GM19035 (cell line): ENCODE results near the gene CLDN10.
"Not testable (repeated sequence)": the region's sequence is repeated elsewhere in the genome, so short reads cannot be mapped to it uniquely, and the experiment has no call there.

Experiments
- ATAC-seq: cut with Tn5 transposase; IDR thresholded peaks from one replicate; pipeline ENCODE4 v1.9.1; 2021; ENCODE audit not compliant: unreplicated experiment

CLDN10 gene

GRCh38 chr13:95552539-95553441 is at the start of gene CLDN10:
CLDN10 (plus strand) TSS chr13:95552720; CDS start chr13:95552754, 34 bp downstream.
- ATAC-seq = no peak

- ATAC-seq = no peak
Measured at GRCh38 chr13:95503662-95504061, 48.9 kb upstream of the CLDN10 start.

GRCh38 chr13:95505265-95505664 is 47.3 kb upstream of the CLDN10 start:
- ATAC-seq = no peak

- no peak for ATAC-seq
Measured at GRCh38 chr13:95505986-95506385, 46.5 kb upstream of the CLDN10 start.

GRCh38 chr13:95507991-95508390 is 44.5 kb upstream of the CLDN10 start:
- no peak for ATAC-seq

GRCh38 chr13:95508996-95509395 is 43.5 kb upstream of the CLDN10 start:
- ATAC-seq = no peak

GRCh38 chr13:95509521-95510310 is 42.8 kb upstream of the CLDN10 start:
- ATAC-seq = no peak

GRCh38 chr13:95510950-95511349 is 41.6 kb upstream of the CLDN10 start:
- ATAC-seq = no peak

GRCh38 chr13:95512424-95512823 is 40.1 kb upstream of the CLDN10 start:
- ATAC-seq = no peak

GRCh38 chr13:95512957-95513356 is 39.6 kb upstream of the CLDN10 start:
- no peak for ATAC-seq

- ATAC-seq = not testable (repeated sequence)
Measured at GRCh38 chr13:95515606-95516005, 36.9 kb upstream of the CLDN10 start.

- no peak for ATAC-seq
Measured at GRCh38 chr13:95516021-95516420, 36.5 kb upstream of the CLDN10 start.

GRCh38 chr13:95516492-95516891 is 36.0 kb upstream of the CLDN10 start:
- ATAC-seq = no peak

- ATAC-seq = no peak
Measured at GRCh38 chr13:95523598-95523997, 28.9 kb upstream of the CLDN10 start.

- no peak for ATAC-seq
Measured at GRCh38 chr13:95524264-95524901, 28.1 kb upstream of the CLDN10 start.

GRCh38 chr13:95527955-95528354 is 24.6 kb upstream of the CLDN10 start:
- ATAC-seq = no peak

GRCh38 chr13:95530178-95530577 is 22.3 kb upstream of the CLDN10 start:
- ATAC-seq = no peak

GRCh38 chr13:95533545-95534160 is 18.9 kb upstream of the CLDN10 start:
- no peak for ATAC-seq

GRCh38 chr13:95535243-95535642 is 17.3 kb upstream of the CLDN10 start:
- no peak for ATAC-seq

- no peak for ATAC-seq
Measured at GRCh38 chr13:95536632-95537241, 15.8 kb upstream of the CLDN10 start.

- ATAC-seq = no peak
Measured at GRCh38 chr13:95540888-95541287, 11.6 kb upstream of the CLDN10 start.
